HEK293T (cell line): Measurements from ENCODE around the gene CPB1.

ENCODE experiments used
- CTBP1 ChIP-seq: fragments of 450-650 bp; IDR thresholded peaks from 2 replicates; pipeline ENCODE4 v1.6.1; 2016; ENCODE audit warnings: borderline replicate concordance
- FOXM1 ChIP-seq: fragments of 450-650 bp; IDR thresholded peaks from 2 replicates; pipeline ENCODE4 v1.6.1; 2017; ENCODE audit warnings: mild to moderate bottlenecking, borderline replicate concordance

DNA sequence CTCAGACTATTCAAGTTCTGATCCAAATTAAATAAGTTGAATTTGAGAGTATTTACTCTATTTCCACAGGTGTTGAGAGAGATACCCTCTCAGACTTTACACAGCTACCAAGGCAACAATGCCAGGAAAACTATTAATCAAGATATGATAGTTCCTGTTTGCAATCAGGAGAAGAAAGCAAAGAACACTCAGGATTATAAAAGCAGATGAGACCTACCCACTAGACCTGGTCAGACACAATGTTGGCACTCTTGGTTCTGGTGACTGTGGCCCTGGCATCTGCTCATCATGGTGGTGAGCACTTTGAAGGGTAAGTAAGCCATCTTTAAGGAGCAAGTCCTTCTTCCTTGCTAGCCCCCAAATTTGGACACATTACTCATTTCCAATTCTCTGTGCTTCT is at the start of gene CPB1:
- no peak for TF ChIP-seq FOXM1
- TF ChIP-seq CTBP1: no peak
